Measurements from ENCODE around the gene SMPD3. TPM values are rescaled to one million over a fixed set of nuclear protein-coding genes. Genes with fewer than 3 reads are reported as not detected.

SMPD3 gene
- total RNA-seq, 1 experiment from 2014 or later, result 0.17 TPM

DNA sequence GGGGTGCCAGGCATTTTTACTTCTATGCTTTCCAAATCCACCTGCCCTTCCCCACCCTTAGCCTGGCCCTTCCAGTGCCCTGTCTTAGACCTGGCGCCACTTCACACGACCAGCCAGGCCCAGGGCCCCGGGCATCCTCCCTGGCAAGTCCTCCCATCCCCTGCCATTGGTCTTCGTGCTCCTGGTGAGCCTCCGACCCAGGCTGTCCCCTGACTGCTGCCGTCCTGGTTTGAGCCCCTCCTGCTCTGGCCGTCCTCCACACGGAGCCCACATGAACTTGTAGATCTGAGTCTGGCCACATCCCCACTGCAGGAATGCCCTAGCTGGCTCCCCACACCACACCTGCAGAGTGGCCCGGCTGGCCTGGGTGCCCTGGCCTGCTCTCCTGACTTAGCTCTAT, 93.5 kb downstream of the SMPD3 start:
- ChIA-PET CTCF (no interaction called here), POLR2A (ENCODE audit: low non-redundant PET) (no interaction called here)
- Histone ChIP-seq H3K9me3 (ENCODE audit: low read depth, low read length, poor library complexity, severe bottlenecking) (no peaks in the 10 kb centered on the region), H3K4me1 (ENCODE audit: insufficient read depth, low read length, poor library complexity, severe bottlenecking) (no peaks in the 10 kb centered on the region), H3K36me3 (ENCODE audit: insufficient read depth, low read length, poor library complexity, severe bottlenecking) (peaks cover 23% of the 10 kb centered on the region), H3K27me3 (replicated peaks; ENCODE audit: insufficient read depth, low read depth, low read length, poor library complexity) (no peaks in the 10 kb centered on the region), H3K27ac (ENCODE audit: low read depth, low read length, poor library complexity, severe bottlenecking) (no peak overlapping the region), H3K4me3 (ENCODE audit: low read depth, low read length, poor library complexity, severe bottlenecking) (no peak overlapping the region)
- TF ChIP-seq, protein P1, sequence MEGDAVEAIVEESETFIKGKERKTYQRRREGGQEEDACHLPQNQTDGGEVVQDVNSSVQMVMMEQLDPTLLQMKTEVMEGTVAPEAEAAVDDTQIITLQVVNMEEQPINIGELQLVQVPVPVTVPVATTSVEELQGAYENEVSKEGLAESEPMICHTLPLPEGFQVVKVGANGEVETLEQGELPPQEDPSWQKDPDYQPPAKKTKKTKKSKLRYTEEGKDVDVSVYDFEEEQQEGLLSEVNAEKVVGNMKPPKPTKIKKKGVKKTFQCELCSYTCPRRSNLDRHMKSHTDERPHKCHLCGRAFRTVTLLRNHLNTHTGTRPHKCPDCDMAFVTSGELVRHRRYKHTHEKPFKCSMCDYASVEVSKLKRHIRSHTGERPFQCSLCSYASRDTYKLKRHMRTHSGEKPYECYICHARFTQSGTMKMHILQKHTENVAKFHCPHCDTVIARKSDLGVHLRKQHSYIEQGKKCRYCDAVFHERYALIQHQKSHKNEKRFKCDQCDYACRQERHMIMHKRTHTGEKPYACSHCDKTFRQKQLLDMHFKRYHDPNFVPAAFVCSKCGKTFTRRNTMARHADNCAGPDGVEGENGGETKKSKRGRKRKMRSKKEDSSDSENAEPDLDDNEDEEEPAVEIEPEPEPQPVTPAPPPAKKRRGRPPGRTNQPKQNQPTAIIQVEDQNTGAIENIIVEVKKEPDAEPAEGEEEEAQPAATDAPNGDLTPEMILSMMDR (conservative IDR thresholded peaks at IDR 0.05; ENCODE audit: low read depth, low read length), result no peak
- TF ChIP-seq EZH2 (IDR thresholded peaks at IDR 0.05; ENCODE audit: borderline replicate concordance, low read depth, low read length, poor library complexity, severe bottlenecking), result no peak
- DNase-seq (ENCODE audit: low spot score), result no peak
- intact Hi-C loops (cut with micrococcal nuclease; ENCODE audit: unreplicated experiment), result no loop called here
- BruUV-seq (replicated peaks), result no TSS peak

GRCh38 chr16:68353366-68353765, 94.9 kb downstream of the SMPD3 start:
- POLR2A ChIA-PET (ENCODE audit: low non-redundant PET), result no interaction called here
- BruUV-seq (replicated peaks), result no TSS peak
- H3K27me3 ChIP-seq (replicated peaks; ENCODE audit: insufficient read depth, low read depth, low read length, poor library complexity), result no peaks in the 10 kb centered on the region
- no peaks in the 10 kb centered on the region for H3K9me3 ChIP-seq (ENCODE audit: low read depth, low read length, poor library complexity, severe bottlenecking)
- H3K36me3 ChIP-seq (ENCODE audit: insufficient read depth, low read length, poor library complexity, severe bottlenecking), result peaks cover 23% of the 10 kb centered on the region
- H3K4me3 ChIP-seq (ENCODE audit: low read depth, low read length, poor library complexity, severe bottlenecking), result no peak overlapping the region
- TF ChIP-seq EZH2 (IDR thresholded peaks at IDR 0.05; ENCODE audit: borderline replicate concordance, low read depth, low read length, poor library complexity, severe bottlenecking), result no peak
- TF ChIP-seq, protein P1 (conservative IDR thresholded peaks at IDR 0.05; ENCODE audit: low read depth, low read length), result no peak
- H3K4me1 ChIP-seq (ENCODE audit: insufficient read depth, low read length, poor library complexity, severe bottlenecking), result no peaks in the 10 kb centered on the region
- intact Hi-C loops (cut with micrococcal nuclease; ENCODE audit: unreplicated experiment), result no loop called here
- no peak overlapping the region for H3K27ac ChIP-seq (ENCODE audit: low read depth, low read length, poor library complexity, severe bottlenecking)
- no peak for DNase-seq (ENCODE audit: low spot score)
- CTCF ChIA-PET, result no interaction called here

GRCh38 chr16:68351991-68352431, 96.3 kb downstream of the SMPD3 start:
- Histone ChIP-seq H3K27me3 (replicated peaks; ENCODE audit: insufficient read depth, low read depth, low read length, poor library complexity) (no peaks in the 10 kb centered on the region), H3K4me1 (ENCODE audit: insufficient read depth, low read length, poor library complexity, severe bottlenecking) (no peaks in the 10 kb centered on the region), H3K27ac (ENCODE audit: low read depth, low read length, poor library complexity, severe bottlenecking) (no peak overlapping the region), H3K9me3 (ENCODE audit: low read depth, low read length, poor library complexity, severe bottlenecking) (no peaks in the 10 kb centered on the region), H3K4me3 (ENCODE audit: low read depth, low read length, poor library complexity, severe bottlenecking) (no peak overlapping the region), H3K36me3 (ENCODE audit: insufficient read depth, low read length, poor library complexity, severe bottlenecking) (peaks cover 22% of the 10 kb centered on the region)
- POLR2A ChIA-PET (ENCODE audit: low non-redundant PET), result no interaction called here
- CTCF ChIA-PET, result no interaction called here
- intact Hi-C loops (cut with micrococcal nuclease; ENCODE audit: unreplicated experiment), result no loop called here
- BruUV-seq (replicated peaks), result no TSS peak
- no peak for TF ChIP-seq EZH2 (IDR thresholded peaks at IDR 0.05; ENCODE audit: borderline replicate concordance, low read depth, low read length, poor library complexity, severe bottlenecking)
- TF ChIP-seq, protein P1 (conservative IDR thresholded peaks at IDR 0.05; ENCODE audit: low read depth, low read length), result no peak
- no peak for DNase-seq (ENCODE audit: low spot score)
